ENCODE measurements around the gene TBXAS1.

TBXAS1 gene

GRCh38 chr7:139855498-139856270 is 26.6 kb downstream of the TBXAS1 start:
- peak in 1 of 2 donors; percentile 28 for DNase-seq

- DNase-seq = no peak
Observed at GRCh38 chr7:139857791-139858190, 28.7 kb downstream of the TBXAS1 start.

GRCh38 chr7:139860090-139860775 is 31.2 kb downstream of the TBXAS1 start:
- peak in 1 of 2 donors; percentile 8 for DNase-seq

GRCh38 chr7:139861803-139862202 is 32.7 kb downstream of the TBXAS1 start:
- no peak for DNase-seq

- no peak for DNase-seq
Observed at GRCh38 chr7:139866047-139866837, 37.2 kb downstream of the TBXAS1 start.

- no peak for DNase-seq
Observed at GRCh38 chr7:139867847-139868246, 38.8 kb downstream of the TBXAS1 start.

- no peak for DNase-seq
Observed at GRCh38 chr7:139869886-139870285, 40.8 kb downstream of the TBXAS1 start.

- no peak for DNase-seq
Observed at GRCh38 chr7:139870380-139870779, 41.3 kb downstream of the TBXAS1 start.

GRCh38 chr7:139871331-139871730 is 42.3 kb downstream of the TBXAS1 start:
- no peak for DNase-seq

- DNase-seq = no peak
Observed at GRCh38 chr7:139871820-139872219, 42.8 kb downstream of the TBXAS1 start.

- no peak for DNase-seq
Observed at GRCh38 chr7:139873593-139874301, 44.7 kb downstream of the TBXAS1 start.

- no peak for DNase-seq
Observed at GRCh38 chr7:139874302-139874629, 45.2 kb downstream of the TBXAS1 start.

GRCh38 chr7:139875821-139876241 is 46.8 kb downstream of the TBXAS1 start:
- no peak for DNase-seq

- DNase-seq = no peak
Observed at GRCh38 chr7:139876622-139877283, 47.7 kb downstream of the TBXAS1 start.

GRCh38 chr7:139883814-139884213 is 54.8 kb downstream of the TBXAS1 start:
- DNase-seq = no peak

- DNase-seq = no peak
Observed at GRCh38 chr7:139884441-139884840, 55.4 kb downstream of the TBXAS1 start.

- no peak for DNase-seq
Observed at GRCh38 chr7:139885511-139885910, 56.4 kb downstream of the TBXAS1 start.

- no peak for DNase-seq
Observed at GRCh38 chr7:139886206-139886605, 57.1 kb downstream of the TBXAS1 start.

- DNase-seq = no peak
Observed at GRCh38 chr7:139886899-139887298, 57.8 kb downstream of the TBXAS1 start.

- no peak for DNase-seq
Observed at GRCh38 chr7:139887992-139888481, 59.0 kb downstream of the TBXAS1 start.

- no peak for DNase-seq
Observed at GRCh38 chr7:139889186-139889871, 60.3 kb downstream of the TBXAS1 start.

GRCh38 chr7:139893461-139893860 is 64.4 kb downstream of the TBXAS1 start:
- DNase-seq = no peak
